Thyroid gland (tissue), 4 donors: ENCODE measurements around the gene MAS1. TPM values are rescaled to one million over a fixed set of nuclear protein-coding genes. Genes with fewer than 3 reads are reported as not detected.

Source experiments
- DNase-seq, 2 donors: peaks; one replicate each; pipeline ENCODE4 v3.0.0-alpha.2; 2019
- H3K27ac ChIP-seq, 3 donors: fragments of 200-600 bp; sonication (generic); 1 replicate in 2 of 3; 2 replicates in 1 of 3; pipeline ENCODE4 v1.5.1; 2016 to 2019; ENCODE audit warnings: mild to moderate bottlenecking in 1 of 3, moderate library complexity in 1 of 3
- H3K27me3 ChIP-seq: fragments of 200-600 bp; sonication (generic); one replicate; pipeline ENCODE4 v1.5.1; 2019
- H3K36me3 ChIP-seq, 2 donors: fragments of 200-600 bp; sonication (generic); one replicate each; pipeline ENCODE4 v1.5.1; 2016 to 2019
- H3K4me1 ChIP-seq, 2 donors: fragments of 200-600 bp; sonication (generic); one replicate each; pipeline ENCODE4 v1.5.1; 2017 to 2019
- H3K4me3 ChIP-seq, 3 donors: fragments of 200-600 bp; sonication (generic); replicated peaks in 1 of 3; 1 replicate in 2 of 3; 2 replicates in 1 of 3; pipeline ENCODE4 v1.5.1; 2016; ENCODE audit warnings: mild to moderate bottlenecking in 1 of 3
- H3K9me3 ChIP-seq: fragments of 200-600 bp; sonication (generic); one replicate; pipeline ENCODE4 v1.5.1; 2017
- POLR2A ChIP-seq, 2 donors: fragments of 450-650 bp; IDR thresholded peaks; one replicate each; pipeline ENCODE4 v1.6.1; 2017; ENCODE audit warnings: antibody characterized with exemption in 2 of 2, mild to moderate bottlenecking in 2 of 2, moderate library complexity in 1 of 2
- WGBS, 2 donors: methylation state at CpG; one replicate each; pipeline ENCODE4 v1.1.5; 2017; 5-methylcytosine and 5-hydroxymethylcytosine counted together
- intact Hi-C: fragments of 100-400 bp; cut with DNase I; formaldehyde crosslinking; loops from one replicate; pipeline ENCODE4 v1.15.1; 2023
- total RNA-seq, 4 donors: library from RNA; depleted of rRNA; stranded (reverse); fragments of >200 nt; gene quantifications; one replicate each; pipeline ENCODE4 v1.2.3, GENCODE V29; 2016
- TF ChIP-seq, protein P1 (sequence below), 6 experiments: fragments of 200-600 bp in 3 of 6; fragments of 450-650 bp in 3 of 6; sonication (generic) in 3 of 6; IDR thresholded peaks; one replicate each; pipeline ENCODE4 v1.5.1; 2016 to 2019; ENCODE audit warnings: antibody characterized with exemption in 6 of 6, mild to moderate bottlenecking in 2 of 6, inconsistent platforms in 1 of 6, moderate library complexity in 1 of 6

The MAS1 gene
- total RNA-seq, 4 donors from 2014 or later, result not detected

DNA sequence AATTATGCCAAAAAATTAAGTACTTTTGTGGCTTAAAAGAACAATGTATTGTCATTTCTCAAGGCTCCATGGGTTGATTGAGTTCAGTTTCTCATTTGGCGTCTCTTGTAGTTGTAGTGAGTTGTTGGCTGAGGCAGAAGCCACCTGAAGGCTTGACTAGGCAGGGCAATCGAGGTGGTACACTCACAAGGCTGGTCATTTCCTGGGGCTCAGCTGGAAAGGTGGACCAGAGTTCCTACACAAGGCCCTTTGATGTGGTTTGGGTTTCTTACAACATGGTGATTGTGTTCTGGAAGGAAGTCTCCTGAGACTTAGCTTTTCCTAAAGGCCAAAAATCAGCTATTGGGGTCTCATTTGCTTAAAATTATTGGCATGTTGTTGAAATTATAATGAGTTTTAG lies 22.6 kb downstream of the MAS1 start:
- Histone ChIP-seq H3K4me3 (no peak overlapping the region), H3K4me1 (no peaks in the 10 kb centered on the region), H3K27ac (no peak overlapping the region), H3K9me3 (no peaks in the 10 kb centered on the region), H3K27me3 (no peaks in the 10 kb centered on the region), H3K36me3 (no peaks in the 10 kb centered on the region)
- WGBS, 2 donors, result 85 to 88% methylated on average over 2 of the region's 2 CpGs
- intact Hi-C loops, result no loop called here
- TF ChIP-seq, protein P1, sequence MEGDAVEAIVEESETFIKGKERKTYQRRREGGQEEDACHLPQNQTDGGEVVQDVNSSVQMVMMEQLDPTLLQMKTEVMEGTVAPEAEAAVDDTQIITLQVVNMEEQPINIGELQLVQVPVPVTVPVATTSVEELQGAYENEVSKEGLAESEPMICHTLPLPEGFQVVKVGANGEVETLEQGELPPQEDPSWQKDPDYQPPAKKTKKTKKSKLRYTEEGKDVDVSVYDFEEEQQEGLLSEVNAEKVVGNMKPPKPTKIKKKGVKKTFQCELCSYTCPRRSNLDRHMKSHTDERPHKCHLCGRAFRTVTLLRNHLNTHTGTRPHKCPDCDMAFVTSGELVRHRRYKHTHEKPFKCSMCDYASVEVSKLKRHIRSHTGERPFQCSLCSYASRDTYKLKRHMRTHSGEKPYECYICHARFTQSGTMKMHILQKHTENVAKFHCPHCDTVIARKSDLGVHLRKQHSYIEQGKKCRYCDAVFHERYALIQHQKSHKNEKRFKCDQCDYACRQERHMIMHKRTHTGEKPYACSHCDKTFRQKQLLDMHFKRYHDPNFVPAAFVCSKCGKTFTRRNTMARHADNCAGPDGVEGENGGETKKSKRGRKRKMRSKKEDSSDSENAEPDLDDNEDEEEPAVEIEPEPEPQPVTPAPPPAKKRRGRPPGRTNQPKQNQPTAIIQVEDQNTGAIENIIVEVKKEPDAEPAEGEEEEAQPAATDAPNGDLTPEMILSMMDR (IDR thresholded peaks at IDR 0.05), result no peak
- TF ChIP-seq POLR2A (IDR thresholded peaks at IDR 0.05), result no peak
- no peak for DNase-seq

DNA sequence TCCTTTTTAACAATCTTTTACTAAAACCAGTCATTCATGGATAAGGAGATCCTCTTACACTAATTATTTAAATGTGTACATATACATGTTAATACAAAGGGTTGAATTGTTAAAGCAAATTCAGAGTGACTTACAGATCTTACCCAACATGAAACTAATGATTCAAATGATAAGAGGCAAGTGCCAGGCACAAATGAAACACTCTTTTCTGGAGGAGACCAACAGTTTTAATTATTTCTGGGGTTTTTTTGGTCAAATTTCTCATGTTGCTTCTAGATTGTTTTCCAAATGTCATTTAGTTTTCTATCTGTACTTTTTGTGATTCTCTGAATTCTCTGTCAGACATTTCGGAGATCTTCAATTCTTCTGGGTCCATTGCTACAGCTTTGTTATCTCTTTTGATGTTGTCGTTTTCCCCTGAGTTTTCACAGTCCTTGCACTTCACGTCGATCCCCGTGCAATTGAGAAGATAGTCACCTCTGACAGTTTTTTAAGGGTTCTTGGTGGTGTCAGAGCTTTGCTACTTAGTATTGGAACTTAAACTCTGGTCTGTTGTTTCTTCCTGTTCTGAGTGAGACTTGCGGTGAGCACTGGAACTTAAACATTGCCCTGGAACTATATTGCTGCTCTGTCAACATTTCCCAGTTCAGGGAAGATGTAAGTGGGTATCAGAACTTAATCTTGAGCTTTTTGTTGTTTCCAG lies 23.2 kb downstream of the MAS1 start:
- WGBS, 2 donors, result 59% methylated on average over 6 of the region's 6 CpGs

DNA sequence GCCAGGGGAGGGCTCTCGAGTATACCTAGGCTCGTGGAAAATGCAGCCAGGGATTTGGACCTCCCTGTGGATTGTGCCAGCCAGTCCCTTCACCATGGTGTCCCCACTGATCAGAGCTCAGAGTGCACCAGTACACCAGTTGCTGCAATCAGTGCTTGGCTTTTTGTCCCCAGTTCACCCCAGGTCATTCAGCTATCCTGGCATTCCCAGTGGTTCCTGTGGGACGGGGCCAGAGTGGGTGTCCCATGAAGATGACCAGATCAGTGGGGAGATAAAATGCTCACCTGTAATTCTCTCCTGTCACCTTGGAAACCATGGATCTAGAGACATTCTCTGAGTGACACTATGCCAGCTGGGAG lies 23.8 kb downstream of the MAS1 start:
- Histone ChIP-seq H3K4me1 (no peaks in the 10 kb centered on the region), H3K27me3 (no peaks in the 10 kb centered on the region), H3K4me3 (no peak overlapping the region), H3K9me3 (no peaks in the 10 kb centered on the region), H3K27ac (no peak overlapping the region), H3K36me3 (no peaks in the 10 kb centered on the region)
- TF ChIP-seq POLR2A (IDR thresholded peaks at IDR 0.05), result no peak
- TF ChIP-seq, protein P1 (IDR thresholded peaks at IDR 0.05), result no peak
- intact Hi-C loops, result no loop called here
- WGBS, 2 donors, result 60% methylated on average over 3 of the region's 3 CpGs; no CpG with 5 or more reads in 1 of the 2 donors
- DNase-seq, result no peak

More for the DNA sequence above, 23.2 kb downstream of the MAS1 start:
- TF ChIP-seq, protein P1 (IDR thresholded peaks at IDR 0.05), result no peak
- no peak for TF ChIP-seq POLR2A (IDR thresholded peaks at IDR 0.05)
- Histone ChIP-seq H3K27ac (no peak overlapping the region), H3K4me1 (no peaks in the 10 kb centered on the region), H3K4me3 (no peak overlapping the region), H3K27me3 (no peaks in the 10 kb centered on the region), H3K36me3 (no peaks in the 10 kb centered on the region), H3K9me3 (no peaks in the 10 kb centered on the region)
- no peak for DNase-seq
- intact Hi-C loops, result no loop called here

DNA sequence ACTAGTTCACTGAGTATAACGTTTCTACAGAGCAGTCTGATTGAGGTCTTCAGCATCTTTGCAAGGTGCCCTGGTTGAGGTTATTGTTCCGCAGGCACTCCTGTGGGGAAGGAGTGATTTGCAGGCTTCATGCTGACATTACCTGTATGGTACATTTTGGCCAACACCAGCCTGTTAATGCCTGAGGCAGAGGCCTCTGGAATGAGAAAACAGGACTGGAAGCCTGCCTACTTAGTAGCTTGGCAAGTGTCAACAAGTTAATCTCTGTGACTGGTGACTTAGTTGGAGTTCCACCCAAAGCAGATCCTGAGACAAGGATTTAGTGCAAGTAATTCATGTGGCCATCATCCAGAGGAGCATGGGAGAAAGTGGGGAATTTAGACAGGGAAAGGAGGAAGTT lies 24.6 kb downstream of the MAS1 start:
- H3K27ac ChIP-seq, result no peak overlapping the region
- DNase-seq, result no peak
- no peaks in the 10 kb centered on the region for H3K4me1 ChIP-seq
- 80 to 82% methylated on average over 2 of the region's 2 CpGs for WGBS, 2 donors
- H3K4me3 ChIP-seq, result no peak overlapping the region
- H3K36me3 ChIP-seq, result no peaks in the 10 kb centered on the region
- intact Hi-C loops, result no loop called here
- no peaks in the 10 kb centered on the region for H3K27me3 ChIP-seq
- TF ChIP-seq, protein P1 (IDR thresholded peaks at IDR 0.05), result no peak
- no peak for TF ChIP-seq POLR2A (IDR thresholded peaks at IDR 0.05)
- H3K9me3 ChIP-seq, result no peaks in the 10 kb centered on the region

DNA sequence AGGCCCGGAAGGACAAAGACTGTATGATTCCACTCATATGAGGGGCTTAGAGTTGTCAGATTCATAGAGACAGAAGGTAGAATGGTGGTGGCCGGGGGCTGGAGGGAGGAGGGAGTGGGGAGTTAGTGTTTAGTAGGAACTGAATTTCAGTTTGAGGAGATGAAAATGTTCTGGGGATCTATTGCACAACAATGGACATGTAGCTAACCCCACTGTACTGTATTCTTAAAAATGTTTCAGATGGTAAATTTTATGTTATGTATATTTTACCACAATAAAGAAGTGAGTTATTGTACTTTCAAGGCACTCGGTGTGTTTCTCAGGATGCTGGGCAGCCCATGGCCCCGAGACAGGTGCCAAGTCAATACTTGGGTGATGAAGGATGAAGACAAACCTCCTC lies 25.4 kb downstream of the MAS1 start:
- H3K36me3 ChIP-seq, result no peaks in the 10 kb centered on the region
- no peak for TF ChIP-seq POLR2A (IDR thresholded peaks at IDR 0.05)
- TF ChIP-seq, protein P1 (IDR thresholded peaks at IDR 0.05), result no peak
- no peak for DNase-seq
- no peaks in the 10 kb centered on the region for H3K4me1 ChIP-seq
- H3K9me3 ChIP-seq, result no peaks in the 10 kb centered on the region
- no peak overlapping the region for H3K4me3 ChIP-seq
- no peaks in the 10 kb centered on the region for H3K27me3 ChIP-seq
- no peak overlapping the region for H3K27ac ChIP-seq
- 90 to 95% methylated on average over 4 of the region's 4 CpGs for WGBS, 2 donors
- intact Hi-C loops, result no loop called here
